ENCODE measurements around the gene LSM7. TPM values are rescaled to one million over a fixed set of nuclear protein-coding genes. Genes with fewer than 3 reads are reported as not detected.
A peak's percentile ranks its signal among the peaks of the same experiment; 100 is the strongest.

LSM7 gene
- total and polyA plus RNA-seq, 2 of the 13 experiments (the other 11 are each of a cell fraction or from before 2014, with no cell fraction given): 140 to 205 TPM

DNA sequence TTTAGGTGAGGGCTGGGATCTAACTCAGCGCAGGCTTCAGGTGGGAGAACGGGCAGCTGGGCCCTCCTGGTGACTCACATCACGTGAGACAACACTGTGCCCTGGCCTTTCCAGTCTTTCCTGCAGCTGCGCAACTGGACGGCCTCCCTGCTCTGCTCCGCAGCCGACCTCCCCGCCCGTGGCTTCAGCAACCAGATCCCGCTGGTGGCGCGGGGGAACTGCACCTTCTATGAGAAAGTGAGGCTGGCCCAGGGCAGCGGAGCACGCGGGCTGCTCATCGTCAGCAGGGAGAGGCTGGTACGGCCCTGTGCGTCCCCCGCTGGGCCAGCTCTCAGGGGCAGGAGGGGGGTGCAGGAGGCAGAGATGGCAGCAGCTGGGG is 8.9 kb upstream of the LSM7 start (continued):
- no peak for TF ChIP-seq ZNF101 (CRISPR knock-in tag; IDR thresholded peaks at IDR 0.05; ENCODE audit: borderline replicate concordance, low read depth)
- TF ChIP-seq, protein P1, sequence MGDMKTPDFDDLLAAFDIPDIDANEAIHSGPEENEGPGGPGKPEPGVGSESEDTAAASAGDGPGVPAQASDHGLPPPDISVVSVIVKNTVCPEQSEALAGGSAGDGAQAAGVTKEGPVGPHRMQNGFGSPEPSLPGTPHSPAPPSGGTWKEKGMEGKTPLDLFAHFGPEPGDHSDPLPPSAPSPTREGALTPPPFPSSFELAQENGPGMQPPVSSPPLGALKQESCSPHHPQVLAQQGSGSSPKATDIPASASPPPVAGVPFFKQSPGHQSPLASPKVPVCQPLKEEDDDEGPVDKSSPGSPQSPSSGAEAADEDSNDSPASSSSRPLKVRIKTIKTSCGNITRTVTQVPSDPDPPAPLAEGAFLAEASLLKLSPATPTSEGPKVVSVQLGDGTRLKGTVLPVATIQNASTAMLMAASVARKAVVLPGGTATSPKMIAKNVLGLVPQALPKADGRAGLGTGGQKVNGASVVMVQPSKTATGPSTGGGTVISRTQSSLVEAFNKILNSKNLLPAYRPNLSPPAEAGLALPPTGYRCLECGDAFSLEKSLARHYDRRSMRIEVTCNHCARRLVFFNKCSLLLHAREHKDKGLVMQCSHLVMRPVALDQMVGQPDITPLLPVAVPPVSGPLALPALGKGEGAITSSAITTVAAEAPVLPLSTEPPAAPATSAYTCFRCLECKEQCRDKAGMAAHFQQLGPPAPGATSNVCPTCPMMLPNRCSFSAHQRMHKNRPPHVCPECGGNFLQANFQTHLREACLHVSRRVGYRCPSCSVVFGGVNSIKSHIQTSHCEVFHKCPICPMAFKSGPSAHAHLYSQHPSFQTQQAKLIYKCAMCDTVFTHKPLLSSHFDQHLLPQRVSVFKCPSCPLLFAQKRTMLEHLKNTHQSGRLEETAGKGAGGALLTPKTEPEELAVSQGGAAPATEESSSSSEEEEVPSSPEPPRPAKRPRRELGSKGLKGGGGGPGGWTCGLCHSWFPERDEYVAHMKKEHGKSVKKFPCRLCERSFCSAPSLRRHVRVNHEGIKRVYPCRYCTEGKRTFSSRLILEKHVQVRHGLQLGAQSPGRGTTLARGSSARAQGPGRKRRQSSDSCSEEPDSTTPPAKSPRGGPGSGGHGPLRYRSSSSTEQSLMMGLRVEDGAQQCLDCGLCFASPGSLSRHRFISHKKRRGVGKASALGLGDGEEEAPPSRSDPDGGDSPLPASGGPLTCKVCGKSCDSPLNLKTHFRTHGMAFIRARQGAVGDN (CRISPR knock-in tag; IDR thresholded peaks at IDR 0.05): peak; percentile 33
- TF ChIP-seq, protein P2, sequence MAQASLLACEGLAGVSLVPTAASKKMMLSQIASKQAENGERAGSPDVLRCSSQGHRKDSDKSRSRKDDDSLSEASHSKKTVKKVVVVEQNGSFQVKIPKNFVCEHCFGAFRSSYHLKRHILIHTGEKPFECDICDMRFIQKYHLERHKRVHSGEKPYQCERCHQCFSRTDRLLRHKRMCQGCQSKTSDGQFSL (CRISPR knock-in tag; IDR thresholded peaks at IDR 0.05): peak; percentile 41; the same call in 1 of the 2 replicates
- TF ChIP-seq PHF21A (CRISPR knock-in tag; IDR thresholded peaks at IDR 0.05): no peak
- TF ChIP-seq, protein P3, sequence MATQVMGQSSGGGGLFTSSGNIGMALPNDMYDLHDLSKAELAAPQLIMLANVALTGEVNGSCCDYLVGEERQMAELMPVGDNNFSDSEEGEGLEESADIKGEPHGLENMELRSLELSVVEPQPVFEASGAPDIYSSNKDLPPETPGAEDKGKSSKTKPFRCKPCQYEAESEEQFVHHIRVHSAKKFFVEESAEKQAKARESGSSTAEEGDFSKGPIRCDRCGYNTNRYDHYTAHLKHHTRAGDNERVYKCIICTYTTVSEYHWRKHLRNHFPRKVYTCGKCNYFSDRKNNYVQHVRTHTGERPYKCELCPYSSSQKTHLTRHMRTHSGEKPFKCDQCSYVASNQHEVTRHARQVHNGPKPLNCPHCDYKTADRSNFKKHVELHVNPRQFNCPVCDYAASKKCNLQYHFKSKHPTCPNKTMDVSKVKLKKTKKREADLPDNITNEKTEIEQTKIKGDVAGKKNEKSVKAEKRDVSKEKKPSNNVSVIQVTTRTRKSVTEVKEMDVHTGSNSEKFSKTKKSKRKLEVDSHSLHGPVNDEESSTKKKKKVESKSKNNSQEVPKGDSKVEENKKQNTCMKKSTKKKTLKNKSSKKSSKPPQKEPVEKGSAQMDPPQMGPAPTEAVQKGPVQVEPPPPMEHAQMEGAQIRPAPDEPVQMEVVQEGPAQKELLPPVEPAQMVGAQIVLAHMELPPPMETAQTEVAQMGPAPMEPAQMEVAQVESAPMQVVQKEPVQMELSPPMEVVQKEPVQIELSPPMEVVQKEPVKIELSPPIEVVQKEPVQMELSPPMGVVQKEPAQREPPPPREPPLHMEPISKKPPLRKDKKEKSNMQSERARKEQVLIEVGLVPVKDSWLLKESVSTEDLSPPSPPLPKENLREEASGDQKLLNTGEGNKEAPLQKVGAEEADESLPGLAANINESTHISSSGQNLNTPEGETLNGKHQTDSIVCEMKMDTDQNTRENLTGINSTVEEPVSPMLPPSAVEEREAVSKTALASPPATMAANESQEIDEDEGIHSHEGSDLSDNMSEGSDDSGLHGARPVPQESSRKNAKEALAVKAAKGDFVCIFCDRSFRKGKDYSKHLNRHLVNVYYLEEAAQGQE (IDR thresholded peaks at IDR 0.05; ENCODE audit: borderline replicate concordance in 1 of 2, low read depth in 1 of 2, low read length in 2 of 2): no peak

Measured in HepG2 (cell line).